ENCODE measurements around the gene USPL1.
"Not testable (repeated sequence)": the region's sequence is repeated elsewhere in the genome, so short reads cannot be mapped to it uniquely, and the experiment has no call there.

USPL1 gene

GRCh38 chr13:30617315-30618185 lies at the start of gene USPL1:
Gene USPL1 (plus strand): TSS chr13:30617920. CDS start chr13:30621141, 3,221 bp downstream.
- DNase-seq: peak; percentile 99

- peak; percentile 48 for DNase-seq
Observed at GRCh38 chr13:30569901-30570576, 47.7 kb upstream of the USPL1 start.

GRCh38 chr13:30570691-30571090 lies 47.0 kb upstream of the USPL1 start:
- no peak for DNase-seq

GRCh38 chr13:30572859-30573275 lies 44.9 kb upstream of the USPL1 start:
- no peak for DNase-seq

GRCh38 chr13:30576528-30576927 lies 41.2 kb upstream of the USPL1 start:
- no peak for DNase-seq

GRCh38 chr13:30577401-30577852 lies 40.3 kb upstream of the USPL1 start:
- no peak for DNase-seq

- no peak for DNase-seq
Observed at GRCh38 chr13:30580852-30581502, 36.7 kb upstream of the USPL1 start.

- no peak for DNase-seq
Observed at GRCh38 chr13:30581582-30581981, 36.1 kb upstream of the USPL1 start.

GRCh38 chr13:30584051-30584731 lies 33.5 kb upstream of the USPL1 start:
- DNase-seq: no peak

- no peak for DNase-seq
Observed at GRCh38 chr13:30585748-30586262, 31.9 kb upstream of the USPL1 start.

GRCh38 chr13:30587231-30587630 lies 30.5 kb upstream of the USPL1 start:
- no peak for DNase-seq

- DNase-seq: no peak
Observed at GRCh38 chr13:30587739-30588138, 30.0 kb upstream of the USPL1 start.

- DNase-seq: no peak
Observed at GRCh38 chr13:30593001-30593400, 24.7 kb upstream of the USPL1 start.

GRCh38 chr13:30600496-30600895 lies 17.2 kb upstream of the USPL1 start:
- DNase-seq: no peak

GRCh38 chr13:30601836-30602235 lies 15.9 kb upstream of the USPL1 start:
- DNase-seq: no peak

GRCh38 chr13:30605052-30605451 lies 12.7 kb upstream of the USPL1 start:
- no peak for DNase-seq

- DNase-seq: not testable (repeated sequence)
Observed at GRCh38 chr13:30607186-30607585, 10.5 kb upstream of the USPL1 start.

GRCh38 chr13:30607908-30608307 lies 9.8 kb upstream of the USPL1 start:
- DNase-seq: no peak

- no peak for DNase-seq
Observed at GRCh38 chr13:30608364-30608763, 9.4 kb upstream of the USPL1 start.

GRCh38 chr13:30610311-30610710 lies 7.4 kb upstream of the USPL1 start:
- no peak for DNase-seq

GRCh38 chr13:30615481-30615865 lies 2.2 kb upstream of the USPL1 start:
- DNase-seq: no peak

GRCh38 chr13:30615866-30616541 lies 1.7 kb upstream of the USPL1 start:
- no peak for DNase-seq

Data from right forelimb (tissue), 1 donor.